GM18517 (cell line): ENCODE measurements around the gene PPP3R1.

Experiments
- ATAC-seq: cut with Tn5 transposase; IDR thresholded peaks from one replicate; pipeline ENCODE4 v1.9.1; 2021; ENCODE audit warnings: mild to moderate bottlenecking, moderate library complexity; ENCODE audit not compliant: unreplicated experiment

PPP3R1 gene

GRCh38 chr2:68157002-68157401 lies 95.3 kb downstream of the PPP3R1 start:
- peak; percentile 30 for ATAC-seq

- ATAC-seq, result no peak
Measured at GRCh38 chr2:68156419-68156818, 95.9 kb downstream of the PPP3R1 start.

- no peak for ATAC-seq
Measured at GRCh38 chr2:68155618-68156017, 96.7 kb downstream of the PPP3R1 start.

- ATAC-seq, result no peak
Measured at GRCh38 chr2:68152681-68153347, 99.5 kb downstream of the PPP3R1 start.

GRCh38 chr2:68151037-68151436 lies 101.3 kb downstream of the PPP3R1 start:
- no peak for ATAC-seq

- ATAC-seq, result no peak
Measured at GRCh38 chr2:68141875-68142274, 110.5 kb downstream of the PPP3R1 start.

- no peak for ATAC-seq
Measured at GRCh38 chr2:68135448-68136320, 116.6 kb downstream of the PPP3R1 start.

- ATAC-seq, result no peak
Measured at GRCh38 chr2:68134554-68134953, 117.8 kb downstream of the PPP3R1 start.

GRCh38 chr2:68134120-68134519 lies 118.2 kb downstream of the PPP3R1 start:
- ATAC-seq, result no peak
